ENCODE data around the gene TNKS1BP1. TPM values are rescaled to one million over a fixed set of nuclear protein-coding genes. Genes with fewer than 3 reads are reported as not detected.

TNKS1BP1 gene
- total and polyA plus RNA-seq, 2 of the 8 experiments (the other 6 are each of a cell fraction or from before 2014, with no cell fraction given): 50.0 to 122 TPM

GRCh38 chr11:57310630-57311086 lies 14.1 kb downstream of the TNKS1BP1 start:
- Histone ChIP-seq H3K23ac (ENCODE audit: insufficient read length) (no peak overlapping the region), H2BK120ac (replicated peaks; ENCODE audit: low read depth, low read length) (no peak overlapping the region), H2BK5ac (ENCODE audit: low read depth, low read length) (peak overlapping the region; percentile 88; the same call in 1 of the 2 replicates), H2BK20ac (ENCODE audit: low read length) (no peak overlapping the region), H3K27ac (ENCODE audit: low read depth, low read length) (no peak overlapping the region), H3K27me3 (replicated peaks in 1 of 4; ENCODE audit: control insufficient read depth in 3 of 4, extremely low read depth in 1 of 4, insufficient read depth in 3 of 4, low read length in 3 of 4) (no peaks in the 10 kb centered on the region), H3K23me2 (ENCODE audit: low read depth, low read length) (peaks cover 4% of the 10 kb centered on the region; the same call in 1 of the 2 replicates), H3K79me1 (ENCODE audit: low read depth, low read length) (peaks cover 21% of the 10 kb centered on the region), H3K4me2 (ENCODE audit: insufficient read depth in 1 of 2, low read depth in 2 of 2, low read length in 2 of 2) (peak overlapping the region; percentile 65 to 88), H3K14ac (ENCODE audit: insufficient read length) (no peak overlapping the region), H3K79me2 (ENCODE audit: control insufficient read depth in 1 of 2, insufficient read depth in 2 of 2, low read length in 2 of 2) (peaks cover 0 to 48% of the 10 kb centered on the region in 2 experiments; a peak in 2 of 4 replicates), H3K9me3 (ENCODE audit: insufficient read depth in 2 of 2, low read depth in 1 of 2, low read length in 1 of 2) (no peaks in the 10 kb centered on the region), H4K5ac (ENCODE audit: insufficient read length, low read depth, low read length) (no peak overlapping the region), H4K91ac (replicated peaks; ENCODE audit: insufficient read length, low read length) (no peak overlapping the region), H3K9ac (replicated peaks in 1 of 4; ENCODE audit: extremely low read depth in 1 of 4, low read depth in 3 of 4, low read length in 3 of 4) (peak overlapping the region in 3 of 4 experiments; percentile 28 to 59 (median 34); a peak in 5 of 7 replicates), H3K4me1 (replicated peaks in 1 of 4; ENCODE audit: control insufficient read depth in 3 of 4, insufficient read depth in 4 of 4, low read length in 3 of 4) (peaks cover 10 to 30% (median 23%) of the 10 kb centered on the region in 4 experiments), H4K20me1 (replicated peaks in 1 of 2; ENCODE audit: control insufficient read depth in 1 of 2, insufficient read depth in 2 of 2, low read length in 2 of 2) (peaks cover 3 to 14% of the 10 kb centered on the region in 2 experiments), H3K56ac (replicated peaks; ENCODE audit: insufficient read length, low read depth, low read length) (no peak overlapping the region), H4K8ac (ENCODE audit: extremely low read depth, insufficient read depth, low read length) (no peak overlapping the region), H2AFZ (ENCODE audit: low read length) (no peak overlapping the region), H3K36me3 (ENCODE audit: control insufficient read depth in 2 of 4, insufficient read depth in 4 of 4, low read length in 3 of 4) (peaks cover 9 to 67% (median 40%) of the 10 kb centered on the region in 4 experiments), H2BK12ac (ENCODE audit: low read depth, low read length) (0 out of 2 replicates have a peak overlapping the region, but pooled peaks have one; percentile 45), H3K18ac (ENCODE audit: extremely low read depth, low read length) (no peak overlapping the region), H2BK15ac (ENCODE audit: low read length) (no peak overlapping the region), H3K4ac (replicated peaks; ENCODE audit: insufficient read length, low read depth, low read length) (peak overlapping the region; percentile 53), H3K4me3 (ENCODE audit: extremely low read depth in 1 of 4, insufficient read depth in 2 of 4, low read depth in 3 of 4, low read length in 4 of 4) (peak overlapping the region; percentile 34 to 60 (median 42)), H2AK5ac (ENCODE audit: low read depth, low read length) (peak overlapping the region; percentile 57; the same call in 1 of the 2 replicates)
- CTCF ChIA-PET (ENCODE audit: partially characterized antibody): interaction anchor here (0.6 to 1.0 kb wide), 2 partner anchors 17 to 181 kb away, joined by 3 to 4 read pairs; no protein-coding TSS in a partner anchor
- POLR2A ChIA-PET (ENCODE audit: partially characterized antibody): interaction anchor here (1.1 to 45.7 kb wide), 6 partner anchors 3 to 329 kb away, joined by 4 to 1279 read pairs (median 8); partner anchors contain the start of genes P2RX3, SSRP1 and TNKS1BP1
- FAIRE-seq: no peak
- DNase-seq (ENCODE audit: low read depth in 1 of 2, low spot score in 2 of 2): no peak
- peak; percentile 63 for TF ChIP-seq CEBPB (IDR thresholded peaks at IDR 0.05; ENCODE audit: low read depth, low read length)
- no peak for TF ChIP-seq BRCA1 (IDR thresholded peaks at IDR 0.05; ENCODE audit: low read depth, low read length)
- TF ChIP-seq BACH1 (IDR thresholded peaks at IDR 0.05; ENCODE audit: low read length): no peak
- TF ChIP-seq, protein P1, sequence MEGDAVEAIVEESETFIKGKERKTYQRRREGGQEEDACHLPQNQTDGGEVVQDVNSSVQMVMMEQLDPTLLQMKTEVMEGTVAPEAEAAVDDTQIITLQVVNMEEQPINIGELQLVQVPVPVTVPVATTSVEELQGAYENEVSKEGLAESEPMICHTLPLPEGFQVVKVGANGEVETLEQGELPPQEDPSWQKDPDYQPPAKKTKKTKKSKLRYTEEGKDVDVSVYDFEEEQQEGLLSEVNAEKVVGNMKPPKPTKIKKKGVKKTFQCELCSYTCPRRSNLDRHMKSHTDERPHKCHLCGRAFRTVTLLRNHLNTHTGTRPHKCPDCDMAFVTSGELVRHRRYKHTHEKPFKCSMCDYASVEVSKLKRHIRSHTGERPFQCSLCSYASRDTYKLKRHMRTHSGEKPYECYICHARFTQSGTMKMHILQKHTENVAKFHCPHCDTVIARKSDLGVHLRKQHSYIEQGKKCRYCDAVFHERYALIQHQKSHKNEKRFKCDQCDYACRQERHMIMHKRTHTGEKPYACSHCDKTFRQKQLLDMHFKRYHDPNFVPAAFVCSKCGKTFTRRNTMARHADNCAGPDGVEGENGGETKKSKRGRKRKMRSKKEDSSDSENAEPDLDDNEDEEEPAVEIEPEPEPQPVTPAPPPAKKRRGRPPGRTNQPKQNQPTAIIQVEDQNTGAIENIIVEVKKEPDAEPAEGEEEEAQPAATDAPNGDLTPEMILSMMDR (IDR thresholded peaks at IDR 0.05; ENCODE audit: control extremely low read depth in 1 of 3, insufficient read depth in 1 of 3, low read depth in 1 of 3, low read length in 3 of 3): no peak
- no peak for TF ChIP-seq EP300 (IDR thresholded peaks at IDR 0.05; ENCODE audit: borderline replicate concordance in 1 of 2, low read depth in 2 of 2, low read length in 2 of 2)
- TF ChIP-seq MAFK (IDR thresholded peaks at IDR 0.05; ENCODE audit: low read depth, low read length): no peak
- no peak for TF ChIP-seq RNF2 (IDR thresholded peaks at IDR 0.05; ENCODE audit: borderline replicate concordance, low read depth, low read length, missing control alignments, poor library complexity, severe bottlenecking)
- WGBS, 2 experiments (ENCODE audit: extremely low coverage in 1 of 2, insufficient coverage in 1 of 2, insufficient read length in 1 of 2, insufficient replicate concordance in 2 of 2, low coverage in 1 of 2, low lambda C conversion rate in 2 of 2, missing lambda C conversion rate in 1 of 2): 83% methylated on average over 6 of the region's 6 CpGs; no CpG with 5 or more reads in 1 of the 2 experiments
